HepG2 (cell line): ENCODE data around the gene FLAD1.

Experiments
- CTCF ChIP-seq: sonication (generic); formaldehyde crosslinking; IDR thresholded peaks from 2 replicates; pipeline ENCODE4 v1.5.0; 2020; ENCODE audit warnings: mild to moderate bottlenecking, missing genetic modification reagents, moderate library complexity
- EP300 ChIP-seq, 3 experiments: sonication (generic) in 1 of 3; formaldehyde crosslinking in 1 of 3; IDR thresholded peaks; 2 replicates each; pipeline versions ENCODE4 v1.5.1 to v1.6.1; 2011 to 2020; ENCODE audit warnings: low read depth in 2 of 3, low read length in 2 of 3, borderline replicate concordance in 1 of 3, improper control_type of control experiment in 1 of 3, mild to moderate bottlenecking in 1 of 3, missing genetic modification reagents in 1 of 3, moderate library complexity in 1 of 3
- ETS1 ChIP-seq: sonication (generic); formaldehyde crosslinking; IDR thresholded peaks from 2 replicates; pipeline ENCODE4 v1.4.0; 2020; ENCODE audit warnings: missing genetic modification reagents
- IRF1 ChIP-seq: sonication (generic); formaldehyde crosslinking; IDR thresholded peaks from 2 replicates; pipeline ENCODE4 v1.4.0; 2020; ENCODE audit warnings: low read depth, mild to moderate bottlenecking, missing genetic modification reagents
- KDM4B ChIP-seq: sonication (generic); formaldehyde crosslinking; IDR thresholded peaks from 2 replicates; pipeline ENCODE4 v1.4.0; 2020; ENCODE audit warnings: missing genetic modification reagents
- NPAS2 ChIP-seq: sonication (generic); formaldehyde crosslinking; IDR thresholded peaks from 2 replicates; pipeline ENCODE4 v1.8.0; 2022; ENCODE audit warnings: mild to moderate bottlenecking, missing genetic modification reagents, borderline replicate concordance
- PHB2 ChIP-seq: fragments of 450-650 bp; IDR thresholded peaks from 2 replicates; pipeline ENCODE4 v1.6.1; 2018; ENCODE audit not compliant: partially characterized antibody
- PHF5A ChIP-seq: IDR thresholded peaks from one replicate; pipeline ENCODE4 v1.6.1; 2018; ENCODE audit warnings: low read depth, missing genetic modification reagents; ENCODE audit not compliant: unreplicated experiment
- REST ChIP-seq, 2 experiments: IDR thresholded peaks; 2 replicates each; pipeline ENCODE4 v1.6.1; 2011 to 2012; ENCODE audit warnings: low read length in 2 of 2, borderline replicate concordance in 1 of 2, low read depth in 1 of 2, mild to moderate bottlenecking in 1 of 2, moderate library complexity in 1 of 2
- THAP9 ChIP-seq: sonication (generic); formaldehyde crosslinking; IDR thresholded peaks from 2 replicates; pipeline ENCODE4; 2020; ENCODE audit warnings: missing genetic modification reagents, mild to moderate bottlenecking, borderline replicate concordance
- ZNF83 ChIP-seq: sonication (generic); formaldehyde crosslinking; IDR thresholded peaks from 2 replicates; pipeline ENCODE4 v1.4.0; 2020; ENCODE audit warnings: missing genetic modification reagents, mild to moderate bottlenecking, borderline replicate concordance
- TF ChIP-seq, protein P1 (sequence below): fragments of 450-650 bp; IDR thresholded peaks from 2 replicates; pipeline ENCODE4 v1.6.1; 2017; ENCODE audit warnings: mild to moderate bottlenecking

DNA sequence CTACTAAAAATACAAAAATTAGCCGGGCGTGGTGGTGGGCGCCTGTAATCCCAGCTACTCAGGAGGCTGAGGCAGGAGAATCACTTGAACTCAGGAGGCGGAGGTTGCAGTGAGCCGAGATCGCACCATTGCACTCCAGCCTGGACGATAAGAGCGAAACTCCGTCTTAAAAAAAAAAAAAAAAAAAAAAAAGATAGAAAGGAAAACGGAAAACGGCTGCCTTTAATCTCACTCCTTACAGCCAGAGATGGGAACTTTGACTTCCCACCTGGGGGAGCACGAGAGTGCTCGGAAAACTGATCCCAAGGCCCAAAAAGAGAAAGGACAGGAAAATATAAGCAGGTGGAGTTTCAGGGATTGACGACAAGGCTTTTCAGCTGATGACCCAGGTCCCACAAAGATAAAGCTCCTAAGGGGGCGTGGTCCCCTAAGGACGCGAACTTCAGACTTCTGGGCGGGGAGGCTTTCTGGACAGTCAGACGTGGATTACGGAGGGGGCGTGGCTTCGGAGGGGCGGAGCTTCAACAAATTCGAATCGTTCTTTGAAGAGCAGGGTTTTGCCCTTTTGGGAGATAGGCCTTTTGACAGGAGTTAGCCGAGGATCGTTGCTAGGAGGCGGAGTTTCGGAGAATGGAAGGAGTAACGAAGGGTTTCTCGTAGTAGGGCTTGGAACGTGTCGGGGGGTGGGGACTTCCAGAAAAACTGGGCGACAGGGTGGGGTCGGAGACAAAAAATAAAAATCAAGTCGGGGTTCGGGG, 9.6 kb upstream of the FLAD1 start:
- TF ChIP-seq PHF5A (CRISPR knock-in tag) (no peak), EP300 (IDR thresholded peaks at IDR 0.05; ENCODE audit: low read depth in 2 of 2, low read length in 2 of 2) (peak in 1 of 2 experiments; percentile 29; a peak in 1 of 4 replicates), EP300 (CRISPR knock-in tag; IDR thresholded peaks at IDR 0.05; ENCODE audit: borderline replicate concordance) (no peak), ETS1 (CRISPR knock-in tag) (no peak), REST (IDR thresholded peaks at IDR 0.05; ENCODE audit: borderline replicate concordance in 1 of 2, low read depth in 1 of 2, low read length in 2 of 2) (no peak; a peak in 1 of 4 replicates), NPAS2 (no peak), IRF1 (CRISPR knock-in tag) (no peak), ZNF83 (no peak), PHB2 (no peak), CTCF (no peak; the same call in 1 of the 2 replicates), THAP9 (CRISPR knock-in tag) (no peak), KDM4B (CRISPR knock-in tag) (no peak)
- TF ChIP-seq, protein P1, sequence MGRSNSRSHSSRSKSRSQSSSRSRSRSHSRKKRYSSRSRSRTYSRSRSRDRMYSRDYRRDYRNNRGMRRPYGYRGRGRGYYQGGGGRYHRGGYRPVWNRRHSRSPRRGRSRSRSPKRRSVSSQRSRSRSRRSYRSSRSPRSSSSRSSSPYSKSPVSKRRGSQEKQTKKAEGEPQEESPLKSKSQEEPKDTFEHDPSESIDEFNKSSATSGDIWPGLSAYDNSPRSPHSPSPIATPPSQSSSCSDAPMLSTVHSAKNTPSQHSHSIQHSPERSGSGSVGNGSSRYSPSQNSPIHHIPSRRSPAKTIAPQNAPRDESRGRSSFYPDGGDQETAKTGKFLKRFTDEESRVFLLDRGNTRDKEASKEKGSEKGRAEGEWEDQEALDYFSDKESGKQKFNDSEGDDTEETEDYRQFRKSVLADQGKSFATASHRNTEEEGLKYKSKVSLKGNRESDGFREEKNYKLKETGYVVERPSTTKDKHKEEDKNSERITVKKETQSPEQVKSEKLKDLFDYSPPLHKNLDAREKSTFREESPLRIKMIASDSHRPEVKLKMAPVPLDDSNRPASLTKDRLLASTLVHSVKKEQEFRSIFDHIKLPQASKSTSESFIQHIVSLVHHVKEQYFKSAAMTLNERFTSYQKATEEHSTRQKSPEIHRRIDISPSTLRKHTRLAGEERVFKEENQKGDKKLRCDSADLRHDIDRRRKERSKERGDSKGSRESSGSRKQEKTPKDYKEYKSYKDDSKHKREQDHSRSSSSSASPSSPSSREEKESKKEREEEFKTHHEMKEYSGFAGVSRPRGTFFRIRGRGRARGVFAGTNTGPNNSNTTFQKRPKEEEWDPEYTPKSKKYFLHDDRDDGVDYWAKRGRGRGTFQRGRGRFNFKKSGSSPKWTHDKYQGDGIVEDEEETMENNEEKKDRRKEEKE: no peak
